ENCODE data around the gene TPCN1.

The TPCN1 gene

DNA sequence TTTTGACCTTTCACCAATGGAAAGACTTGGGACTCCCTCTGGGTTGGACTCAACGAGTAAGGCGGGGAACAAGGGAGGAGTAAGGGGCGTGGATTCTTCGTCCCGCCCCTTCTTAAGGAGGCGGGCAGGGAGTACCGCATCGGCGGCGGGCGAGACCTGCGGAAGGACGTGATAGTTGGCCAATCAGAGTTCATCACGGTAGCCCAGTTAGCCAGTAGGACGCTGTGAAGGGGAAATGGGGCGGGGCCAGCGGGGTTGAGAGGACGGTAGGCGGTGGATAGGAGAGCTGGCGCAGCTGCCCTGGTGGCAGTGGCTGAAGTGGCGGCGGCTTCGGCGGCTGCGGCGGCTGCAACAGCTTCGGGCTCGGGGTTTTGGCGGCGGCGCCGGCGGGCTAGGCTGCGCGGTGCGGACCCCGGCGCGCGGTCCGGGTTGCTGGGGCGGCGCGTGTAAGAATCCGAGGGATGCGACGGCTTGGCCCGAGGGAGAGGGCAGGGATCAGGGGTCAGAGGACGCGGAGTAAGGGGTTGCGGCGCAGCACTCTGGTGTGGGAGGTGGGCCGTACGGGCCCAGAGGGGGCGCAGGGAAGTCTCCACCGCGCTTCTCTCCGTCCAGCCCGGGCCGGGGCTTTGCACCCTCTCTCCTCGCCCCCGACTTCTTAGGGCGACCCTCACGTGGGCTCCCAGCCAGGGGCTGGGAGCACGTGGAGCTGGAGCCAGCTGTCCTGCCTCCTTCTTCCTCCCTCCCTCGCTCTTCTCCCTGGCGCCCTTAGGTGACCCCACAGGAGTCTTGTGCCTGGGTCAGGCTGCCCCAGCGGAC is at the start of gene TPCN1:
TSS of gene TPCN1 (plus strand) at position 284 of the 816 bp plus-strand sequence. CDS start 5,389 bp downstream, outside the sequence.
- peak within 1 kb of the TSS; percentile 85 for H3K4me3 ChIP-seq (replicated peaks; ENCODE audit: low read depth, low read length)
- TF ChIP-seq, protein P1, sequence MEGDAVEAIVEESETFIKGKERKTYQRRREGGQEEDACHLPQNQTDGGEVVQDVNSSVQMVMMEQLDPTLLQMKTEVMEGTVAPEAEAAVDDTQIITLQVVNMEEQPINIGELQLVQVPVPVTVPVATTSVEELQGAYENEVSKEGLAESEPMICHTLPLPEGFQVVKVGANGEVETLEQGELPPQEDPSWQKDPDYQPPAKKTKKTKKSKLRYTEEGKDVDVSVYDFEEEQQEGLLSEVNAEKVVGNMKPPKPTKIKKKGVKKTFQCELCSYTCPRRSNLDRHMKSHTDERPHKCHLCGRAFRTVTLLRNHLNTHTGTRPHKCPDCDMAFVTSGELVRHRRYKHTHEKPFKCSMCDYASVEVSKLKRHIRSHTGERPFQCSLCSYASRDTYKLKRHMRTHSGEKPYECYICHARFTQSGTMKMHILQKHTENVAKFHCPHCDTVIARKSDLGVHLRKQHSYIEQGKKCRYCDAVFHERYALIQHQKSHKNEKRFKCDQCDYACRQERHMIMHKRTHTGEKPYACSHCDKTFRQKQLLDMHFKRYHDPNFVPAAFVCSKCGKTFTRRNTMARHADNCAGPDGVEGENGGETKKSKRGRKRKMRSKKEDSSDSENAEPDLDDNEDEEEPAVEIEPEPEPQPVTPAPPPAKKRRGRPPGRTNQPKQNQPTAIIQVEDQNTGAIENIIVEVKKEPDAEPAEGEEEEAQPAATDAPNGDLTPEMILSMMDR (IDR thresholded peaks at IDR 0.05; ENCODE audit: low read length, missing control alignments): no peak

DNA sequence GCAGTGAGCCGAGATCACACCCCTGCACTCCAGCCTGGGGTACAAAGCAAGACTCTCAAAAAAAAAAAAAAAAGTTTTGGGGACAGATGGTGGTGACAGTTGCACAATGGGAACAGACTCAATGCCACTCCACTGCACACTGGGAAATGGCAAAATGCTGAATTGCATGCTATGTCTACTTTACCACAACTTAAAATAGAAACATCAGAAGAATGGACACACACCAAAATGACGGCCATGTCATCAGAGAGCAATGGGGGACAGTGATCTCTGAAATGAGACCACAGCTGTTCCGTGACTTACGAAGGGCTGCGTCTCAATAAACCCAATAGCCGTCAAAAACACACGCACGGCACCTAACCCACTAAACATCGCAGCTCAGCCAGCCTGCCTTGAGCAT is 49.7 kb upstream of the TPCN1 start:
- TF ChIP-seq, protein P1 (IDR thresholded peaks at IDR 0.05; ENCODE audit: low read length, missing control alignments): no peak
- no peak for DNase-seq (ENCODE audit: low read depth)
- no peak overlapping the region for H3K4me3 ChIP-seq (replicated peaks; ENCODE audit: low read depth, low read length)

More for the DNA sequence above, at the start of gene TPCN1:
- DNase-seq (ENCODE audit: low read depth): peak; percentile 100

DNA sequence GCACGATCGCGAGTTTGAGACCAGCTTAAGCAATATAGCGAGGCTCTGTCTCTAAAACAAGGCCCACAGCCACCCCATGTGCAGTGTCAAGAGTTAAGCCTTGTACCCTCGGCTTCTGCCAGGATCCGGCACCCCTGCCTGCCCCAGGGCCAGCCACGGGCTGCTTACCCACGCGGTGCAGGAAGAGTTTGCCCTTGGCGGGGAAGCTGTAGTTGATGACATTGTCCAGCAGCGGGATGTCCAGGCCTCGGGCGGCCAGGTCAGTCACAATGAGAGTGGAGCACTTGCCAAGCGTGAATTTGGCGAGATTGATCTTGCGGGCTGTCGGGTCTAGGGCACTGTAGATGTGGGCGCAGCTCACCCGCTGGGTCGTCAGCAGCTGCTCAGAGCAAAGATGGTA is 49.1 kb upstream of the TPCN1 start:
- no peak for DNase-seq (ENCODE audit: low read depth)

DNA sequence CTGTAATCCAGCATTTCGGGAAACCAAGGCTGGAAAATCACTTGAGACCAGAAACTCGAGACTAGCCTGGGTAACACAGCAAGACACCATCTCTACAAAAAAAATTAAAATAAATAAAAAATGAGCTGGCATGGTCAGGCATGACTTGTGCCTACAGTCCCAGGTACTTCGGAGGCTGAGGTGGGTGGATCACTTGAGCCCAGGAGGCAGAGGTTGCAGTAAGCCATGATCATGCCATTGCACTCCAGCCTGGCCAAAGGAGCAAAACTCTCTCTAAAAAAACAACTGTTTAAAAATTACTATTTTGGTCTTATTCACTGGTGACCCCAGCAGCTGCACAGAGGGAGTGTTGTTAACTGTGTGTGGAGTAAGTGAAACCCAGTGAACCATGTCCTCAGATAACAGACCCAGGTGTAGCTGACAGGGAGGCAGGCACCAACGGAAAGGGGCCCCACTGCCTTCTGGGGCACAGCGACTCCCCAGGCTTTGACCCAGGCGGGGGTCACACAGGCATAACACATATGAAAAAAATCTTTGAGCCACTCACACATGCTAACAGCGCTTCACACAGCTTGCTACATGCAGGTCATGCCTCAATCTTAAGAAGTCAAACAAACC is 48.1 kb upstream of the TPCN1 start:
- H3K4me3 ChIP-seq (replicated peaks; ENCODE audit: low read depth, low read length): no peak overlapping the region
- TF ChIP-seq, protein P1 (IDR thresholded peaks at IDR 0.05; ENCODE audit: low read length, missing control alignments): no peak
- no peak for DNase-seq (ENCODE audit: low read depth)

More for the DNA sequence above, 49.1 kb upstream of the TPCN1 start:
- TF ChIP-seq, protein P1 (IDR thresholded peaks at IDR 0.05; ENCODE audit: low read length, missing control alignments): no peak
- no peak overlapping the region for H3K4me3 ChIP-seq (replicated peaks; ENCODE audit: low read depth, low read length)

DNA sequence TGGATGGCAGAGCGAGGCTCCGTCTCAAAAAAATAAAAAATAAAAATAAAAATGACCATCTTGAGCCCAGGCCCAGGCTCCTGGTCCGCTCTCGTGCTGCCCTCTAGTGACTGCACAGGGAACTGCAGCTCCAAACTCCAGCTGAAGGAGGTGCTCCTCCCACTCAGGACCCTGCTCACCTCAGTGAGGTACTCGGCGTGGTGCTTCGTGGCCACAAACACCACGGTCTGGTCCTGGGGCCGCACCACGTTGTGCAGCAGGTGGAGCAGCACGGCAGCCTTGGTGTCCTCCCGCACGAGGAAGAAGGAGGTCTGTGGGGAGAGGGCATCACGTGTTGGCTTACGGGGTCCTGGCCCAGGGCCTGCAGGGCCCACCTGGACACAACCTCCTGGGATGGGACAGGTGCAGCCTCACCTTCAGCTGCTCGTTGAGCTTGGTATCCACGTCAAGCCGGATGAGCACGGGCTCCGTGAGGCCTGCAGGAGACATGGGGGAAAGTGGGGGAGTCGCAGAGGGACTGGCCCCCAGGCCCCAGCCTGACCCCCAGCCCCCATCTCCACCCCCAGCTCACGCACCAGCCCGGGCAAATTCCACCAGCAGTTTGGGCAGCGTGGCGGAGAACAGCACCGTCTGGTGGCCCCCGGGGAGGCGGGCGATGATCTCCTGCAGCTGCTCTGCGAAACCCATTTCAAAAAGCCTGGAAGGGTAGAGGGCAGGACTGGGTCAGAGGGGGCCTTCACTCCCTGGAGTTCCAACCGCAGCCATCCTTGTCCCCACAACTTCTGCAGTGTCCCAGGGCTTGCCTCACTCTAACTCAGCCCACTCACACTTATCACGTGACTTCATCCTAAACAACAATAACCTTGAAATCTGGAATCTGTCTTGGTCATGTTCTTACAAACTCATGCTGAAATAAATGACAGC is 46.5 kb upstream of the TPCN1 start:
- H3K4me3 ChIP-seq (replicated peaks; ENCODE audit: low read depth, low read length): no peak overlapping the region
- DNase-seq (ENCODE audit: low read depth): peak; percentile 74
- TF ChIP-seq, protein P1 (IDR thresholded peaks at IDR 0.05; ENCODE audit: low read length, missing control alignments): peak; percentile 97

DNA sequence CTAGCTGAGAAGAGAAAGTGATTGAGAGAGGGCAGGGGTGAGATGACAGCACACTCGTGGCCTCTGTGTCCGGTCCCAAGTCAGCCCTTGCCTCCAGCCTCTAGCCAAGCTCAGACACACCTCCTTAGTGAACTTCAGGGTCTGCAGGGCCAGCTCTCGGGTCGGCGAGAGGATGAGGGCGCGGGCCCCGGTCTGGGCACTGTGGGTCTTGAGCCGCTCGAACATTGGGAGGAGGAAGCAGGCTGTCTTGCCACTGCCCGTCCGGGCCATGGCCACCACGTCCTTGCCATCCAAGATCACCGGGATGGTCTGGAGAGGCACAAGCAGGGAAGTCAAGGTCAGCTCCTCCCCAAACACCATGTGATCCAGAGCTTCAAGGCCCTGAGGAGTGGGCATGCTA is 42.2 kb upstream of the TPCN1 start:
- no peak for DNase-seq (ENCODE audit: low read depth)
- TF ChIP-seq, protein P1 (IDR thresholded peaks at IDR 0.05; ENCODE audit: low read length, missing control alignments): no peak
- no peak overlapping the region for H3K4me3 ChIP-seq (replicated peaks; ENCODE audit: low read depth, low read length)
